K562 (cell line): ENCODE results near the gene TIMP3. TPM values are rescaled to one million over a fixed set of nuclear protein-coding genes. Genes with fewer than 3 reads are reported as not detected.

Experiments
- ATAC-seq: fragments of 200-7000 bp; cut with Tn5 transposase; 3 replicates; pipeline ENCODE4 v1.9.1; 2020; ENCODE audit warnings: moderate library complexity
- BruUV-seq: library from RNA; stranded (reverse); fragments of 400-500 nt; replicated peaks from 2 replicates; lab custom pipeline; 2021; lab: Mats Ljungman, UMichigan
- CTCF ChIA-PET: fragments of 300-600 bp; formaldehyde crosslinking; extraction: SDS; loops from one replicate; lab custom pipeline; 2021; ENCODE audit warnings: low intra/inter-chr PET ratio; lab: Yijun Ruan, JAX
- POLR2A ChIA-PET: fragments of 300-600, 350-650 bp; sonication (Branson Sonifier 250); formaldehyde crosslinking; extraction: SDS; loops from one replicate; lab custom pipeline; 2021; ENCODE audit warnings: antibody characterized with exemption, inconsistent platforms; lab: Yijun Ruan, JAX
- DNase-seq, 4 experiments: peaks; one replicate each; pipeline versions ENCODE4 v3.0.0 to v3.0.0-alpha.2; 2011 to 2018; ENCODE audit warnings: low spot score in 3 of 4, mixed read lengths in 3 of 4; ENCODE audit errors: extremely low read depth in 1 of 4
- FAIRE-seq: peaks from 2 replicates; lab custom pipeline; 2011; peaks lifted over from hg19 to GRCh38; lab: Jason Lieb, UNC
- H2AFZ ChIP-seq: 2 replicates; pipeline ENCODE4 v1.6.0; 2011; ENCODE audit warnings: low read depth, low read length, control low read depth, inconsistent platforms
- H3K27ac ChIP-seq: fragments of 200-600 bp; 3 replicates; pipeline ENCODE4 v1.8.0; 2011; ENCODE audit warnings: low read depth, mild to moderate bottlenecking, control low read depth, inconsistent platforms, low read length, moderate library complexity, mixed read lengths; ENCODE audit errors: extremely low read depth
- H3K27me3 ChIP-seq, 2 experiments: fragments of 300-600 bp in 1 of 2; 2 replicates in 1 of 2; 3 replicates in 1 of 2; pipeline versions ENCODE4 v1.6.0 to v1.8.0; 2011; ENCODE audit warnings: inconsistent platforms in 2 of 2, low read length in 2 of 2, mild to moderate bottlenecking in 1 of 2, mixed read lengths in 1 of 2, moderate library complexity in 1 of 2; ENCODE audit not compliant: control insufficient read depth in 2 of 2, insufficient read depth in 2 of 2
- H3K36me3 ChIP-seq: fragments of 300-600 bp; 3 replicates; pipeline ENCODE4 v1.8.0; 2011; ENCODE audit warnings: mild to moderate bottlenecking, low read length, inconsistent platforms; ENCODE audit not compliant: control insufficient read depth, insufficient read depth
- H3K4me1 ChIP-seq, 2 experiments: fragments of 200-600 bp in 1 of 2; replicated peaks in 1 of 2; 2 replicates in 1 of 2; 3 replicates in 1 of 2; pipeline versions ENCODE4 v1.5.1 to v1.8.0; 2011; ENCODE audit warnings: inconsistent platforms in 2 of 2, low read length in 2 of 2, mild to moderate bottlenecking in 1 of 2, mixed read lengths in 1 of 2, moderate library complexity in 1 of 2; ENCODE audit not compliant: control insufficient read depth in 2 of 2, insufficient read depth in 2 of 2
- H3K4me2 ChIP-seq: 2 replicates; pipeline ENCODE4 v1.6.1; 2011; ENCODE audit warnings: low read length, control low read depth, inconsistent platforms, mixed read lengths; ENCODE audit not compliant: insufficient read depth
- H3K4me3 ChIP-seq: fragments of 200-600 bp; sonication (generic), shearing (Covaris generic); 2 replicates; pipeline ENCODE4 v1.5.1; 2016; ENCODE audit warnings: control low read depth, inconsistent platforms
- H3K79me2 ChIP-seq: fragments of 200-600 bp; 3 replicates; pipeline ENCODE4 v1.8.0; 2011; ENCODE audit warnings: low read length, inconsistent platforms; ENCODE audit not compliant: control insufficient read depth, insufficient read depth
- H3K9ac ChIP-seq, 2 experiments: 2 replicates each; pipeline versions ENCODE4 v1.6.0 to v1.6.1; 2011; ENCODE audit warnings: low read depth in 2 of 2, low read length in 2 of 2, control low read depth in 1 of 2, inconsistent platforms in 1 of 2, mild to moderate bottlenecking in 1 of 2, mixed read lengths in 1 of 2; ENCODE audit not compliant: insufficient read depth in 1 of 2
- H3K9me1 ChIP-seq: one replicate; pipeline ENCODE4 v1.6.0; 2011; ENCODE audit warnings: inconsistent platforms, mild to moderate bottlenecking, low read length, moderate library complexity; ENCODE audit not compliant: control insufficient read depth, insufficient read depth
- H3K9me3 ChIP-seq: replicated peaks from 2 replicates; pipeline ENCODE4 v1.5.1; 2011; ENCODE audit warnings: low read depth, low read length, inconsistent platforms; ENCODE audit not compliant: control insufficient read depth, insufficient read depth
- H4K20me1 ChIP-seq: replicated peaks from 2 replicates; pipeline ENCODE4 v1.6.1; 2011; ENCODE audit warnings: low read length, inconsistent platforms, mixed read lengths; ENCODE audit not compliant: control insufficient read depth, insufficient read depth
- BRD9 ChIP-seq: fragments of 450-650 bp; IDR thresholded peaks from 2 replicates; pipeline ENCODE4 v1.6.1; 2018; ENCODE audit warnings: low read depth; ENCODE audit not compliant: partially characterized antibody
- CEBPG ChIP-seq, 3 experiments: fragments of 200-800 bp in 1 of 3; sonication (Bioruptor generic) in 1 of 3; sonication (generic) in 1 of 3; formaldehyde crosslinking in 1 of 3; IDR thresholded peaks in 2 of 3; conservative IDR thresholded peaks in 1 of 3; 2 replicates each; pipeline versions ENCODE4 v1.6.1 to v1.8.0; 2016 to 2022; ENCODE audit warnings: missing compliant biosample characterization in 2 of 3, missing genetic modification characterization in 2 of 3, mild to moderate bottlenecking in 1 of 3, missing genetic modification reagents in 1 of 3
- HDAC1 ChIP-seq, 2 experiments: fragments of 450-650 bp; IDR thresholded peaks; 2 replicates each; pipeline ENCODE4 v1.6.1; 2016 to 2017; ENCODE audit warnings: inconsistent platforms in 1 of 2, mild to moderate bottlenecking in 1 of 2, moderate library complexity in 1 of 2
- KDM1A ChIP-seq, 2 experiments: fragments of 450-650 bp; IDR thresholded peaks; 2 replicates each; pipeline ENCODE4 v1.6.1; 2016; ENCODE audit warnings: mild to moderate bottlenecking in 2 of 2
- NFIC ChIP-seq: fragments of 450-650 bp; IDR thresholded peaks from 2 replicates; pipeline ENCODE4 v1.6.1; 2017; ENCODE audit warnings: mild to moderate bottlenecking, inconsistent platforms
- THRA ChIP-seq: fragments of 450-650 bp; IDR thresholded peaks from 2 replicates; pipeline ENCODE4 v1.6.1; 2017; ENCODE audit warnings: mild to moderate bottlenecking, moderate library complexity
- USF2 ChIP-seq: sonication (generic); formaldehyde crosslinking; IDR thresholded peaks from 2 replicates; pipeline ENCODE4 v1.5.0; 2020; ENCODE audit warnings: missing genetic modification reagents
- ZBTB8A ChIP-seq: fragments of 450-650 bp; IDR thresholded peaks from 2 replicates; pipeline ENCODE4 v1.6.1; 2018; ENCODE audit warnings: mild to moderate bottlenecking, moderate library complexity; ENCODE audit not compliant: partially characterized antibody
- ZNF140 ChIP-seq: fragments of 250-450 bp; sonication (Bioruptor Pico); IDR thresholded peaks from 2 replicates; pipeline ENCODE4 v1.8.0; 2021; ENCODE audit warnings: moderate library complexity, mild to moderate bottlenecking, inconsistent platforms
- ZNF316 ChIP-seq: fragments of 450-650 bp; IDR thresholded peaks from 2 replicates; pipeline ENCODE4 v1.6.1; 2016
- WGBS: fragments of 100-300 bp; shearing (Covaris generic); methylation state at CpG from one replicate; pipeline ENCODE4 v1.1.6; 2016; ENCODE audit warnings: low coverage, mixed read lengths; ENCODE audit not compliant: insufficient coverage; ENCODE audit errors: missing lambda C conversion rate; 5-methylcytosine and 5-hydroxymethylcytosine counted together
- in situ Hi-C: fragments of 300-500 bp; cut with MboI; formaldehyde crosslinking; loops from 4 replicates; pipeline ENCODE4 v1.15.0; 2018; ENCODE audit warnings: inconsistent platforms, mixed read lengths
- intact Hi-C: fragments of 100-400 bp; cut with micrococcal nuclease; formaldehyde crosslinking; loops from 2 replicates; pipeline ENCODE4 v1.14.2; 2022
- polyA plus RNA-seq, 8 experiments: library from polyadenylated mRNA; depleted of rRNA in 4 of 8; stranded (reverse) in 5 of 8; unstranded in 3 of 8; fragments of >200 nt; fragmentation: Nextera tagmentation in 2 of 8; fragmentation: Illumina TruSeq in 1 of 8; extraction: Ambion mirVana in 2 of 8; extraction: Trizol in 1 of 8; gene quantifications; 2 replicates each; pipeline versions ENCODE4 v1.2.1 to v1.2.3, GENCODE V29; 2011 to 2014; ENCODE audit warnings: inconsistent platforms in 1 of 8, missing spikeins in 1 of 8
- total RNA-seq, 7 experiments: library from RNA; depleted of rRNA in 6 of 7; stranded (reverse); fragments of >200 nt in 6 of 7; fragmentation: Illumina TruSeq in 2 of 7; extraction: Trizol in 2 of 7; gene quantifications; 2 replicates each; pipeline versions ENCODE4 v1.2.1 to v1.2.3, GENCODE V29; 2011 to 2021; ENCODE audit warnings: low replicate concordance in 1 of 7

The TIMP3 gene
- total and polyA plus RNA-seq, 9 of the 15 experiments (the other 6 are each of a cell fraction or from before 2014, with no cell fraction given) = 0.07 to 0.73 (median 0.18) TPM

- H3K9ac ChIP-seq = no peak overlapping the region
- TF ChIP-seq NFIC (0 out of 2 replicates have a peak, but pooled peaks have one; percentile 9), ZNF140 (CRISPR knock-in tag) (no peak)
- no peaks in the 10 kb centered on the region for H3K79me2 ChIP-seq
- H3K4me3 ChIP-seq = no peak overlapping the region
- no TSS peak for BruUV-seq
- no peaks in the 10 kb centered on the region for H3K36me3 ChIP-seq
- no peak for DNase-seq
- 15% methylated on average over 4 of the region's 4 CpGs for WGBS
- ATAC-seq = no peak
- peaks cover 4 to 10% of the 10 kb centered on the region in 2 experiments; a peak in 3 of 5 replicates for H3K4me1 ChIP-seq
- CTCF ChIA-PET = no interaction called here
- POLR2A ChIA-PET = interaction anchor here (1.1 kb wide), 1 partner anchor 10 kb away, joined by 5 read pairs; no protein-coding TSS in a partner anchor
- in situ Hi-C loops (no loop called here), intact Hi-C loops (no loop called here)
- H3K9me3 ChIP-seq = no peaks in the 10 kb centered on the region
- H4K20me1 ChIP-seq = no peaks in the 10 kb centered on the region
- no peak for FAIRE-seq
- H3K9me1 ChIP-seq = no peaks in the 10 kb centered on the region
- no peak overlapping the region for H2AFZ ChIP-seq
- peaks cover 0 to 22% of the 10 kb centered on the region in 2 experiments; a peak in 2 of 5 replicates for H3K27me3 ChIP-seq
- H3K4me2 ChIP-seq = no peak overlapping the region
- no peak overlapping the region for H3K27ac ChIP-seq
Observed at GRCh38 chr22:32849501-32849900, 48.0 kb downstream of the TIMP3 start.

GRCh38 chr22:32850157-32850556 is 48.7 kb downstream of the TIMP3 start:
- H3K27ac ChIP-seq = no peak overlapping the region

More at GRCh38 chr22:32850157-32850556, 48.7 kb downstream of the TIMP3 start:
- ATAC-seq (no peak), FAIRE-seq (no peak), DNase-seq (no peak)
- H3K9me1 ChIP-seq = no peaks in the 10 kb centered on the region
- no peak for TF ChIP-seq ZNF316
- TF ChIP-seq BRD9 = no peak
- TF ChIP-seq THRA = no peak
- TF ChIP-seq ZBTB8A = no peak
- no peak for TF ChIP-seq CEBPG (CRISPR knock-in tag; IDR thresholded peaks at IDR 0.05)
- no peak for TF ChIP-seq CEBPG (tag; conservative IDR thresholded peaks at IDR 0.05 in 1 of 2, IDR thresholded peaks at IDR 0.05 in 1 of 2)
- TF ChIP-seq USF2 = no peak
- no peak for TF ChIP-seq HDAC1 (IDR thresholded peaks at IDR 0.05)
- no peak for TF ChIP-seq KDM1A (IDR thresholded peaks at IDR 0.05)
- H2AFZ ChIP-seq = no peak overlapping the region
- BruUV-seq = no TSS peak
- H3K9ac ChIP-seq = no peak overlapping the region
- H3K36me3 ChIP-seq = no peaks in the 10 kb centered on the region
- H3K27me3 ChIP-seq = peaks cover 0 to 22% of the 10 kb centered on the region in 2 experiments; a peak in 2 of 5 replicates
- no peaks in the 10 kb centered on the region for H4K20me1 ChIP-seq
- WGBS = 28% methylated on average over 3 of the region's 3 CpGs
- intact Hi-C loops = no loop called here
- no peak overlapping the region for H3K4me2 ChIP-seq
- H3K79me2 ChIP-seq = no peaks in the 10 kb centered on the region
- H3K4me1 ChIP-seq = peaks cover 4 to 10% of the 10 kb centered on the region in 2 experiments; a peak in 3 of 5 replicates
- H3K9me3 ChIP-seq = no peaks in the 10 kb centered on the region
- POLR2A ChIA-PET = interaction anchor here (0.5 to 1.1 kb wide), 3 partner anchors 10 to 441 kb away, joined by 3 to 5 read pairs (median 4); no protein-coding TSS in a partner anchor
- in situ Hi-C loops = no loop called here
- CTCF ChIA-PET = no interaction called here
- H3K4me3 ChIP-seq = no peak overlapping the region
